ENCODE measurements around the gene ANXA9. TPM values are rescaled to one million over a fixed set of nuclear protein-coding genes. Genes with fewer than 3 reads are reported as not detected.
A peak's percentile ranks its signal among the peaks of the same experiment; 100 is the strongest.

ANXA9 gene
- total RNA-seq, 1 donor from 2014 or later, result not detected

DNA sequence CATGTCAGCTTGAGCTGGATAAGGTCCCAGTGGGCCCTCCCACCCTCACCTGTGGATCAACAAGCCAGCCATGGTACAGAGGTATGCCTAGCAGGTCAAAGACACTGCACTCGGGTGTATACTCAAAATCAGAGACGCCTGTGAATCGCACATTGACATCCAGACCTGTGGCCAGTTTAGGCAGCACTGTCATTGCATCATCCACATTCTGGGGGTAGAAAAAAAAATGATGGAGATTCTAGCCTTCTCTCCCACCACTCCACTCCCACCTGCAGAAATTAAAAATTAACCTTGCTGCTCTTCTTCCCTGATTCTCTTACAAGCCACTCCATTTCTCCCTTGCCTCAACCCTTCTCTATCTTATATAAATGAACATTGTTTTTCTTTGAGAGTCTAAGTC lies 18.3 kb downstream of the ANXA9 start:
- intact Hi-C loops (cut with DNase I), result no loop called here
- no peak for ATAC-seq (ENCODE audit: poor library complexity)

DNA sequence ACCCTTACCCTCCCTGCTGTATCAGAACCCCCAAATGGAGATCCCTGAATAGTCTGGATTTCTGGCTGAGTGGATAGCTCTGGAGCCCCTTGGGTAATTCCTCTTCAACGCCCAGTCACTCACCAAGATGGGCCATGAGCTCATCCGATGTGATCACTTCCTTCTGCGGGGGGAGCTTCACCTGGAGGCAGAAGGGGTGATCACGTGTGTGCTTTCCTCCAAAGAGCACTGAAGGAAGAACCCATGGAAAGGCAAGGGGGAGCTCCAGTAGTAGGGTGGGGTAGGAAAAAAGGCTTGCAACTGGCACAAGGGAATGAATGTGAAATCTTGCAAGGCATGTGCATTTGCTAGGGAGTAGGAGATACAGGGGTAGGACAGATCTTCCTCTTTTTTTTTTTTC lies 19.5 kb downstream of the ANXA9 start:
- ATAC-seq (ENCODE audit: poor library complexity) (no peak), DNase-seq (no peak)
- intact Hi-C loops (cut with DNase I), result no loop called here

More for the DNA sequence above, 18.3 kb downstream of the ANXA9 start:
- DNase-seq, result no peak

GRCh38 chr1:151002051-151002450 lies 20.0 kb downstream of the ANXA9 start:
- DNase-seq (no peak), ATAC-seq (ENCODE audit: poor library complexity) (no peak)
- intact Hi-C loops (cut with DNase I), result no loop called here

- intact Hi-C loops (cut with DNase I), result no loop called here
- no peak for DNase-seq
Measured at GRCh38 chr1:151002611-151003010, 20.5 kb downstream of the ANXA9 start.

GRCh38 chr1:151003180-151003579 lies 21.1 kb downstream of the ANXA9 start:
- ATAC-seq (ENCODE audit: poor library complexity) (no peak), DNase-seq (no peak)
- intact Hi-C loops (cut with DNase I), result no loop called here

More at GRCh38 chr1:151002611-151003010, 20.5 kb downstream of the ANXA9 start:
- no peak for ATAC-seq (ENCODE audit: poor library complexity)

GRCh38 chr1:151005729-151006319 lies 23.7 kb downstream of the ANXA9 start:
- DNase-seq (no peak), ATAC-seq (ENCODE audit: poor library complexity) (no peak)
- intact Hi-C loops (cut with DNase I), result no loop called here

- DNase-seq (peak; percentile 72), ATAC-seq (ENCODE audit: poor library complexity) (peak; percentile 76)
- intact Hi-C loops (cut with DNase I), result no loop called here
Measured at GRCh38 chr1:151006327-151007052, 24.4 kb downstream of the ANXA9 start, which contains the start of gene MINDY1. MINDY1 (minus strand) TSS chr1:151006902; CDS start chr1:151002617, 4,285 bp downstream.

GRCh38 chr1:151007853-151008243 lies 25.8 kb downstream of the ANXA9 start:
- DNase-seq (no peak), ATAC-seq (ENCODE audit: poor library complexity) (no peak)
- intact Hi-C loops (cut with DNase I), result no loop called here

- ATAC-seq (ENCODE audit: poor library complexity), result peak; percentile 92
- intact Hi-C loops (cut with DNase I), result no loop called here
- peak; percentile 98 for DNase-seq
Measured at GRCh38 chr1:151008244-151009205, 26.4 kb downstream of the ANXA9 start, which contains the start of gene PRUNE1. PRUNE1 (plus strand) TSS chr1:151008449; CDS start chr1:151008633, 184 bp downstream.

DNA sequence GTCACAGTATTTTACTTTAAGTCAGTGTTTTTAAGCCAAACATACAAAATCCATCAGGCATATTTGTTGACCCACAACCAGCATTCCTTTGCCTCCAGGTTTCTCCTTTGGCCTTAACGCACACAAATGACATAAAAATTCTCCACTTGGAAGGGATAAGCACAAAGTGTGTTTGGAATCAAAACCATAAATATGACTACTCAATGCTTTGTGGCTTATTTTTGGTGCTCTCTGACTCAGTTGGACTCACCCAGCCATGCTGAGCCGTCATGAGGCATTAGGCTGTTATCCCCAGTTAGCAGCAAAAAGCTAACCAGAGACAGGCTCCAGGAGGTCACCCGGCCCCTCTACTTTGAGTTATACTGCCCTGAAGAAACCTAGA lies 27.1 kb downstream of the ANXA9 start:
- intact Hi-C loops (cut with DNase I), result no loop called here
- no peak for DNase-seq
- no peak for ATAC-seq (ENCODE audit: poor library complexity)

DNA sequence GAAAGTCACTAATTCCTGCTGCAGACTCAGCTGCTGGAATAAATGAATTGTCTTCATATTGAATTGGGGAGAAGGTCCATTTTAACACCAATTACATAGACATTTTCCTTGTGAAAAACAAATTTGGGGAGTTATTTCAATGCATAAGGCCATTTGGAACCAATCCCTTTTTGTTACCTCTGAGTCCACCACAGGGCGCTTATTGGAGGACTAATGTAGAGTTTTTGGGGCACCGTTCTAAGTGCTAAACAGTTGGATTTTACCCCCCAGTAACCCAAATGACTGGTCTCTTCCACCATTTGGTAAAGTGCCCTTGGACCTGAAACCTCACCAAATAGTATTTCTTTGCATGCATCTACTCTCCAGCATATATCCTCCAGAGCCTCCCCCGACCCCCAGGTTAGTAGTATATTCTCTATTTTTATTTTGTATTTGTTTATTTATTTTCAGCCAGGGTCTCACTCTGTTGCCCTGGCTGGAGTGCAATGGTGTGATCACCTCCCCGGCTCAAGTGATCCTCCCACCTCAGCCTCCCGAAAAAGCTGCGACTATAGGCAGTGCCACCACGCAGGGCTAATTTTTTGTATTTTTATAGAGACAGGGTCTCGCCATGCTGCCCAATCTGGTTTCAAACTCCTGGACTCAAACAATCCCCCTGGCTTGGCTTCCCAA lies 27.7 kb downstream of the ANXA9 start:
- ATAC-seq (ENCODE audit: poor library complexity) (no peak), DNase-seq (no peak)
- intact Hi-C loops (cut with DNase I), result no loop called here

- DNase-seq (no peak), ATAC-seq (ENCODE audit: poor library complexity) (no peak)
- intact Hi-C loops (cut with DNase I), result no loop called here
Measured at GRCh38 chr1:151010346-151010726, 28.2 kb downstream of the ANXA9 start.

- intact Hi-C loops (cut with DNase I), result no loop called here
- DNase-seq (no peak), ATAC-seq (ENCODE audit: poor library complexity) (no peak)
Measured at GRCh38 chr1:151011154-151011850, 29.2 kb downstream of the ANXA9 start.

- intact Hi-C loops (cut with DNase I), result no loop called here
- peak; percentile 60 for ATAC-seq (ENCODE audit: poor library complexity)
- no peak for DNase-seq
Measured at GRCh38 chr1:151012684-151013471, 30.8 kb downstream of the ANXA9 start.

DNA sequence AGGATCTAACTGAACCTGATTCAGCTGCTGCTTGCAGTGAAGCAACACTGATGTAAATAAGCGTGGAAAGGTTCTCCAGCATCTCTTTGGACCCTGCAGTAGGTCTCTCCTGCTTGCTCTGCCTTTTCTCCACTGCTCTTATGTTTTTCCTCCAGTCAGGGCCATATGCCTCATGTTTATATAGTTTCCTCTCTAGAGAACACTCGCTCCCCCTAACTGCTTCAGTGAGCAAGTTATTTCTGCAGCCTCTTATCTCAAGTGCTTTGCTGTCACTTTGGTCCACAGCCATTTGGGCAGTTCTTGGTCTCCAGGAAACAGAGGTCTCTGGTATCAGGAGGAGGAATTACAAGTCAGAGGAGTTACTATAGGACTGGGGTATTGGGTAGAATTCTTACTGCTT lies 31.4 kb downstream of the ANXA9 start:
- no peak for DNase-seq
- intact Hi-C loops (cut with DNase I), result no loop called here
- peak; percentile 82 for ATAC-seq (ENCODE audit: poor library complexity)

- intact Hi-C loops (cut with DNase I), result no loop called here
Measured at GRCh38 chr1:151024540-151025146, 42.6 kb downstream of the ANXA9 start.

DNA sequence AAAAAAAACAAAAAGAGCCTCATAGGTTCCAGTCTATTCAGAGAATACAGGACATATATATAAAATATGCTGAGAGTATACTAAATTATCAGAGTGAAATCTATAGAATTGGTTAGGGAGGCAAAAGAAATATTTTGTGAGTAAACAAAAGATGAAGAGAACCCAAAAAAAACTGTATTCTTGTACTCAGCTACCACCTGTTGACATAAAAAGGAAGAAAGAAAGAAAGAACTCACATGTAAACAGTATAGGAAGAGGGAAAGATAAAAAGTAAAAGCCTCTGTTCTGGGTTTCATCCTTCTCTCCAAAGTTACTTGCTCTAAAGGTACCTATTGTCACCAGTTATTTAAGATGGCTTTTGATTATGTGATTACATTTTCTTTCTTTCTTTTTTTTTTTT lies 44.4 kb downstream of the ANXA9 start:
- ATAC-seq (ENCODE audit: poor library complexity) (no peak), DNase-seq (no peak)
- intact Hi-C loops (cut with DNase I), result no loop called here

More at GRCh38 chr1:151024540-151025146, 42.6 kb downstream of the ANXA9 start:
- DNase-seq (peak; percentile 84), ATAC-seq (ENCODE audit: poor library complexity) (peak; percentile 75)

Measured in Right ventricle myocardium superior (tissue), 1 donor.